ENCODE data around the gene RAB3GAP2. TPM values are rescaled to one million over a fixed set of nuclear protein-coding genes. Genes with fewer than 3 reads are reported as not detected.

The RAB3GAP2 gene
- total and polyA plus RNA-seq, 2 donors (not counting 1 experiment from before 2014, with no cell fraction given) = 31.0 to 43.8 TPM

GRCh38 chr1:220149742-220150141, 122.5 kb downstream of the RAB3GAP2 start:
- TF ChIP-seq CTCF (conservative IDR thresholded peaks at IDR 0.05 in 1 of 2, IDR thresholded peaks at IDR 0.05 in 1 of 2; ENCODE audit: low read depth in 1 of 2, low read length in 2 of 2) (no peak), EZH2 (IDR thresholded peaks at IDR 0.05; ENCODE audit: low read length, missing control alignments) (no peak)
- Histone ChIP-seq H3K36me3 (ENCODE audit: control insufficient read depth, insufficient read depth, low read length) (peaks cover 2% of the 10 kb centered on the region), H3K4me2 (ENCODE audit: extremely low read depth, insufficient read depth, low read length) (no peak overlapping the region), H3K27ac (ENCODE audit: insufficient read depth, low read length) (no peak overlapping the region), H3K79me2 (ENCODE audit: control insufficient read depth, insufficient read depth, low read length) (no peaks in the 10 kb centered on the region), H3K4me1 (ENCODE audit: control insufficient read depth, extremely low read depth, insufficient read depth, low read length) (no peaks in the 10 kb centered on the region), H4K20me1 (ENCODE audit: control insufficient read depth, extremely low read depth, insufficient read depth, low read length) (no peaks in the 10 kb centered on the region), H2AFZ (ENCODE audit: low read length) (no peak overlapping the region), H3K9me3 (ENCODE audit: control insufficient read depth, insufficient read depth, low read depth, low read length) (no peaks in the 10 kb centered on the region), H3K4me3 (replicated peaks in 1 of 4; ENCODE audit: control extremely low read depth in 1 of 4, insufficient read depth in 1 of 4, low read depth in 3 of 4, low read length in 4 of 4) (no peak overlapping the region), H3K9ac (ENCODE audit: insufficient read depth, low read length) (no peak overlapping the region), H3K27me3 (ENCODE audit: control insufficient read depth, insufficient read depth, low read length) (no peaks in the 10 kb centered on the region)
- no peak for DNase-seq (ENCODE audit: low read depth in 2 of 2)

GRCh38 chr1:220144051-220144450, 128.2 kb downstream of the RAB3GAP2 start:
- no peaks in the 10 kb centered on the region for H4K20me1 ChIP-seq (ENCODE audit: control insufficient read depth, extremely low read depth, insufficient read depth, low read length)
- H3K4me2 ChIP-seq (ENCODE audit: extremely low read depth, insufficient read depth, low read length) = no peak overlapping the region
- H3K4me1 ChIP-seq (ENCODE audit: control insufficient read depth, extremely low read depth, insufficient read depth, low read length) = no peaks in the 10 kb centered on the region
- no peaks in the 10 kb centered on the region for H3K36me3 ChIP-seq (ENCODE audit: control insufficient read depth, insufficient read depth, low read length)
- no peaks in the 10 kb centered on the region for H3K79me2 ChIP-seq (ENCODE audit: control insufficient read depth, insufficient read depth, low read length)
- H3K9me3 ChIP-seq (ENCODE audit: control insufficient read depth, insufficient read depth, low read depth, low read length) = no peaks in the 10 kb centered on the region
- no peak overlapping the region for H2AFZ ChIP-seq (ENCODE audit: low read length)
- no peak for TF ChIP-seq EZH2 (IDR thresholded peaks at IDR 0.05; ENCODE audit: low read length, missing control alignments)
- no peak for TF ChIP-seq CTCF (conservative IDR thresholded peaks at IDR 0.05 in 1 of 2, IDR thresholded peaks at IDR 0.05 in 1 of 2; ENCODE audit: low read depth in 1 of 2, low read length in 2 of 2)
- H3K4me3 ChIP-seq (replicated peaks in 1 of 4; ENCODE audit: control extremely low read depth in 1 of 4, insufficient read depth in 1 of 4, low read depth in 3 of 4, low read length in 4 of 4) = no peak overlapping the region
- no peak for DNase-seq (ENCODE audit: low read depth in 2 of 2)
- H3K27me3 ChIP-seq (ENCODE audit: control insufficient read depth, insufficient read depth, low read length) = no peaks in the 10 kb centered on the region
- no peak overlapping the region for H3K27ac ChIP-seq (ENCODE audit: insufficient read depth, low read length)
- H3K9ac ChIP-seq (ENCODE audit: insufficient read depth, low read length) = no peak overlapping the region

- Histone ChIP-seq H3K9me3 (ENCODE audit: control insufficient read depth, insufficient read depth, low read depth, low read length) (no peaks in the 10 kb centered on the region), H3K4me2 (ENCODE audit: extremely low read depth, insufficient read depth, low read length) (no peak overlapping the region), H3K27ac (ENCODE audit: insufficient read depth, low read length) (no peak overlapping the region), H3K9ac (ENCODE audit: insufficient read depth, low read length) (no peak overlapping the region), H3K4me1 (ENCODE audit: control insufficient read depth, extremely low read depth, insufficient read depth, low read length) (no peaks in the 10 kb centered on the region), H3K4me3 (replicated peaks in 1 of 4; ENCODE audit: control extremely low read depth in 1 of 4, insufficient read depth in 1 of 4, low read depth in 3 of 4, low read length in 4 of 4) (no peak overlapping the region), H3K27me3 (ENCODE audit: control insufficient read depth, insufficient read depth, low read length) (no peaks in the 10 kb centered on the region), H3K36me3 (ENCODE audit: control insufficient read depth, insufficient read depth, low read length) (no peaks in the 10 kb centered on the region), H2AFZ (ENCODE audit: low read length) (no peak overlapping the region), H4K20me1 (ENCODE audit: control insufficient read depth, extremely low read depth, insufficient read depth, low read length) (no peaks in the 10 kb centered on the region), H3K79me2 (ENCODE audit: control insufficient read depth, insufficient read depth, low read length) (no peaks in the 10 kb centered on the region)
- DNase-seq (ENCODE audit: low read depth in 2 of 2) = no peak
- TF ChIP-seq CTCF (conservative IDR thresholded peaks at IDR 0.05 in 1 of 2, IDR thresholded peaks at IDR 0.05 in 1 of 2; ENCODE audit: low read depth in 1 of 2, low read length in 2 of 2) (no peak), EZH2 (IDR thresholded peaks at IDR 0.05; ENCODE audit: low read length, missing control alignments) (no peak)
These were observed 132.3 kb downstream of the RAB3GAP2 start for GRCh38 chr1:220139966-220140365.

All from fibroblast of lung (primary cell).